HG03571 (cell line): Measurements from ENCODE around the gene CORO1C.

Experiments used
- ATAC-seq: cut with Tn5 transposase; IDR thresholded peaks from one replicate; pipeline ENCODE4 v1.9.1; 2021; ENCODE audit not compliant: unreplicated experiment

Gene CORO1C

GRCh38 chr12:108727868-108728735 lies 3.2 kb downstream of the CORO1C start:
- no peak for ATAC-seq

- ATAC-seq, result no peak
Measured at GRCh38 chr12:108727161-108727560, 4.2 kb downstream of the CORO1C start.

GRCh38 chr12:108724890-108725151 lies 6.5 kb downstream of the CORO1C start:
- no peak for ATAC-seq

- no peak for ATAC-seq
Measured at GRCh38 chr12:108724054-108724889, 7.0 kb downstream of the CORO1C start.

- no peak for ATAC-seq
Measured at GRCh38 chr12:108722992-108723766, 8.1 kb downstream of the CORO1C start.

- ATAC-seq, result no peak
Measured at GRCh38 chr12:108722463-108722862, 8.9 kb downstream of the CORO1C start.

GRCh38 chr12:108721824-108722223 lies 9.5 kb downstream of the CORO1C start:
- ATAC-seq, result no peak

- ATAC-seq, result no peak
Measured at GRCh38 chr12:108720757-108721514, 10.4 kb downstream of the CORO1C start.

- ATAC-seq, result no peak
Measured at GRCh38 chr12:108717243-108717642, 14.1 kb downstream of the CORO1C start.

- no peak for ATAC-seq
Measured at GRCh38 chr12:108714866-108715265, 16.5 kb downstream of the CORO1C start.

- no peak for ATAC-seq
Measured at GRCh38 chr12:108713471-108713870, 17.8 kb downstream of the CORO1C start.

GRCh38 chr12:108712925-108713203 lies 18.5 kb downstream of the CORO1C start:
- ATAC-seq, result no peak

GRCh38 chr12:108712165-108712924 lies 19.0 kb downstream of the CORO1C start:
- no peak for ATAC-seq

GRCh38 chr12:108711489-108712164 lies 19.7 kb downstream of the CORO1C start:
- no peak for ATAC-seq

- ATAC-seq, result no peak
Measured at GRCh38 chr12:108709697-108710096, 21.6 kb downstream of the CORO1C start.

- ATAC-seq, result no peak
Measured at GRCh38 chr12:108704527-108704926, 26.8 kb downstream of the CORO1C start.

- no peak for ATAC-seq
Measured at GRCh38 chr12:108702595-108703320, 28.6 kb downstream of the CORO1C start.

- ATAC-seq, result no peak
Measured at GRCh38 chr12:108701779-108702441, 29.4 kb downstream of the CORO1C start.
